ENCODE results near the gene ACVR1C. TPM values are rescaled to one million over a fixed set of nuclear protein-coding genes. Genes with fewer than 3 reads are reported as not detected.

Gene ACVR1C
- total RNA-seq, 1 donor from 2014 or later, result 6.6 TPM

GRCh38 chr2:157565550-157565949, 63.1 kb downstream of the ACVR1C start:
- H3K27ac ChIP-seq, result no peak overlapping the region
- DNase-seq (ENCODE audit: extremely low spot score in 2 of 2), result no peak
- H3K36me3 ChIP-seq, result no peaks in the 10 kb centered on the region
- intact Hi-C loops (cut with DNase I), result no loop called here
- H3K4me3 ChIP-seq, result no peak overlapping the region
- TF ChIP-seq POLR2AphosphoS5 (IDR thresholded peaks at IDR 0.05; ENCODE audit: insufficient read depth in 1 of 2, low read depth in 1 of 2), result no peak
- no peak for TF ChIP-seq CTCF (IDR thresholded peaks at IDR 0.05)
- TF ChIP-seq POLR2A (IDR thresholded peaks at IDR 0.05), result no peak
- no peaks in the 10 kb centered on the region for H3K9me3 ChIP-seq
- no peaks in the 10 kb centered on the region for H3K27me3 ChIP-seq
- H3K4me1 ChIP-seq, result no peaks in the 10 kb centered on the region

- DNase-seq (ENCODE audit: extremely low spot score in 2 of 2), result no peak
- Histone ChIP-seq H3K36me3 (no peaks in the 10 kb centered on the region), H3K27ac (no peak overlapping the region), H3K27me3 (no peaks in the 10 kb centered on the region), H3K9me3 (no peaks in the 10 kb centered on the region), H3K4me3 (no peak overlapping the region), H3K4me1 (no peaks in the 10 kb centered on the region)
- intact Hi-C loops (cut with DNase I), result no loop called here
- TF ChIP-seq POLR2AphosphoS5 (IDR thresholded peaks at IDR 0.05; ENCODE audit: insufficient read depth in 1 of 2, low read depth in 1 of 2) (no peak), POLR2A (IDR thresholded peaks at IDR 0.05) (no peak), CTCF (IDR thresholded peaks at IDR 0.05) (no peak)
Measured at GRCh38 chr2:157559890-157560289, 68.8 kb downstream of the ACVR1C start.

GRCh38 chr2:157559461-157559860, 69.2 kb downstream of the ACVR1C start:
- DNase-seq (ENCODE audit: extremely low spot score in 2 of 2), result no peak
- TF ChIP-seq POLR2A (IDR thresholded peaks at IDR 0.05), result no peak
- intact Hi-C loops (cut with DNase I), result no loop called here
- no peaks in the 10 kb centered on the region for H3K9me3 ChIP-seq
- H3K27ac ChIP-seq, result no peak overlapping the region
- no peaks in the 10 kb centered on the region for H3K4me1 ChIP-seq
- no peaks in the 10 kb centered on the region for H3K27me3 ChIP-seq
- no peaks in the 10 kb centered on the region for H3K36me3 ChIP-seq
- no peak overlapping the region for H3K4me3 ChIP-seq

GRCh38 chr2:157559061-157559460, 69.6 kb downstream of the ACVR1C start:
- Histone ChIP-seq H3K27me3 (no peaks in the 10 kb centered on the region), H3K27ac (no peak overlapping the region), H3K9me3 (no peaks in the 10 kb centered on the region), H3K4me1 (no peaks in the 10 kb centered on the region), H3K36me3 (no peaks in the 10 kb centered on the region), H3K4me3 (no peak overlapping the region)
- TF ChIP-seq CTCF (IDR thresholded peaks at IDR 0.05) (no peak), POLR2AphosphoS5 (IDR thresholded peaks at IDR 0.05; ENCODE audit: insufficient read depth in 1 of 2, low read depth in 1 of 2) (no peak), POLR2A (IDR thresholded peaks at IDR 0.05) (no peak)
- no peak for DNase-seq (ENCODE audit: extremely low spot score in 2 of 2)
- intact Hi-C loops (cut with DNase I), result no loop called here

- no peaks in the 10 kb centered on the region for H3K36me3 ChIP-seq
- intact Hi-C loops (cut with DNase I), result no loop called here
- DNase-seq (ENCODE audit: extremely low spot score in 2 of 2), result no peak
- H3K27ac ChIP-seq, result no peak overlapping the region
- TF ChIP-seq POLR2A (IDR thresholded peaks at IDR 0.05), result no peak
- TF ChIP-seq POLR2AphosphoS5 (IDR thresholded peaks at IDR 0.05; ENCODE audit: insufficient read depth in 1 of 2, low read depth in 1 of 2), result no peak
- no peak for TF ChIP-seq CTCF (IDR thresholded peaks at IDR 0.05)
- no peak overlapping the region for H3K4me3 ChIP-seq
- H3K27me3 ChIP-seq, result no peaks in the 10 kb centered on the region
- H3K9me3 ChIP-seq, result no peaks in the 10 kb centered on the region
- H3K4me1 ChIP-seq, result no peaks in the 10 kb centered on the region
Measured at GRCh38 chr2:157557770-157558169, 70.9 kb downstream of the ACVR1C start.

- H3K4me1 ChIP-seq, result no peaks in the 10 kb centered on the region
- H3K27me3 ChIP-seq, result no peaks in the 10 kb centered on the region
- TF ChIP-seq POLR2AphosphoS5 (IDR thresholded peaks at IDR 0.05; ENCODE audit: insufficient read depth in 1 of 2, low read depth in 1 of 2) (no peak), POLR2A (IDR thresholded peaks at IDR 0.05) (no peak), CTCF (IDR thresholded peaks at IDR 0.05) (no peak)
- H3K27ac ChIP-seq, result no peak overlapping the region
- H3K4me3 ChIP-seq, result no peak overlapping the region
- no peaks in the 10 kb centered on the region for H3K9me3 ChIP-seq
- no peaks in the 10 kb centered on the region for H3K36me3 ChIP-seq
- DNase-seq (ENCODE audit: extremely low spot score in 2 of 2), result no peak
- intact Hi-C loops (cut with DNase I), result no loop called here
Measured at GRCh38 chr2:157540102-157540501, 88.6 kb downstream of the ACVR1C start.
